IMR-90 (cell line): ENCODE results near the gene TUB. TPM values are rescaled to one million over a fixed set of nuclear protein-coding genes. Genes with fewer than 3 reads are reported as not detected.

Source experiments
- ATAC-seq: fragments of 200-7000 bp; cut with Tn5 transposase; 2 replicates; pipeline ENCODE4 v1.9.1; 2020; ENCODE audit warnings: low read depth, mild to moderate bottlenecking, moderate library complexity
- BruUV-seq: library from RNA; stranded (reverse); fragments of 400-500 nt; replicated peaks from 2 replicates; lab custom pipeline; 2021; lab: Mats Ljungman, UMichigan
- CTCF ChIA-PET: fragments of 300-600 bp; formaldehyde crosslinking; extraction: SDS; loops from one replicate; lab custom pipeline; 2021; ENCODE audit warnings: antibody characterized with exemption; lab: Yijun Ruan, JAX
- POLR2A ChIA-PET: fragments of 300-600 bp; sonication (Branson Sonifier 250); formaldehyde crosslinking; loops from one replicate; lab custom pipeline; 2022; ENCODE audit warnings: antibody characterized with exemption; ENCODE audit not compliant: unreplicated experiment; lab: Charles Lee
- DNase-seq: peaks from one replicate; pipeline ENCODE4 v3.0.0; 2013
- H2AFZ ChIP-seq: replicated peaks from 2 replicates; pipeline ENCODE3; 2013; ENCODE audit warnings: low read length, mild to moderate bottlenecking; ENCODE audit not compliant: poor library complexity
- H2AK5ac ChIP-seq: 2 replicates; pipeline ENCODE4 v1.6.1; 2013; ENCODE audit warnings: low read depth, low read length, inconsistent platforms
- H2AK9ac ChIP-seq: replicated peaks from 2 replicates; pipeline ENCODE3; 2013; ENCODE audit warnings: mild to moderate bottlenecking, low read depth, low read length, moderate library complexity; ENCODE audit not compliant: poor library complexity
- H2BK120ac ChIP-seq: 2 replicates; pipeline ENCODE4 v1.6.1; 2013; ENCODE audit warnings: low read depth, low read length, inconsistent platforms
- H2BK15ac ChIP-seq: 3 replicates; pipeline ENCODE4 v1.6.1; 2013; ENCODE audit warnings: low read depth, low read length, inconsistent platforms
- H2BK20ac ChIP-seq: 2 replicates; pipeline ENCODE4 v1.6.1; 2013; ENCODE audit warnings: low read depth, mild to moderate bottlenecking, inconsistent platforms, low read length, moderate library complexity
- H2BK5ac ChIP-seq: 2 replicates; pipeline ENCODE4 v1.6.1; 2013; ENCODE audit warnings: mild to moderate bottlenecking, low read depth, low read length, inconsistent platforms; ENCODE audit not compliant: poor library complexity, severe bottlenecking
- H3K14ac ChIP-seq: replicated peaks from 2 replicates; pipeline ENCODE4 v1.6.1; 2013; ENCODE audit warnings: low read depth, low read length, inconsistent platforms
- H3K18ac ChIP-seq: 2 replicates; pipeline ENCODE4 v1.6.1; 2013; ENCODE audit warnings: low read depth, low read length, control low read depth
- H3K23ac ChIP-seq: 2 replicates; pipeline ENCODE4 v1.6.1; 2013; ENCODE audit warnings: low read depth, low read length, inconsistent platforms
- H3K27ac ChIP-seq: 2 replicates; pipeline ENCODE4 v1.5.1; 2013; ENCODE audit warnings: mild to moderate bottlenecking, control low read depth, low read length; ENCODE audit not compliant: insufficient read depth
- H3K27me3 ChIP-seq: 2 replicates; pipeline ENCODE4 v1.6.1; 2013; ENCODE audit warnings: low read length; ENCODE audit not compliant: control insufficient read depth, insufficient read depth
- H3K36me3 ChIP-seq: 2 replicates; pipeline ENCODE4 v1.6.1; 2013; ENCODE audit warnings: low read length, mixed read lengths; ENCODE audit not compliant: control insufficient read depth, insufficient read depth
- H3K4ac ChIP-seq: 2 replicates; pipeline ENCODE4 v1.6.1; 2013; ENCODE audit warnings: low read depth, low read length, inconsistent platforms
- H3K4me1 ChIP-seq: 2 replicates; pipeline ENCODE4 v1.6.1; 2013; ENCODE audit warnings: low read length, mixed read lengths; ENCODE audit not compliant: control insufficient read depth, insufficient read depth
- H3K4me2 ChIP-seq: 2 replicates; pipeline ENCODE4 v1.6.1; 2013; ENCODE audit warnings: low read depth, mild to moderate bottlenecking, control low read depth, low read length, moderate library complexity
- H3K4me3 ChIP-seq: 2 replicates; pipeline ENCODE4 v1.5.1; 2013; ENCODE audit warnings: low read depth, mild to moderate bottlenecking, control low read depth, low read length, moderate library complexity; ENCODE audit not compliant: insufficient read depth
- H3K56ac ChIP-seq: 2 replicates; pipeline ENCODE4 v1.6.1; 2013; ENCODE audit warnings: low read length, inconsistent platforms; ENCODE audit not compliant: insufficient read depth; ENCODE audit errors: extremely low read depth
- H3K79me1 ChIP-seq, 2 experiments: 2 replicates each; pipeline ENCODE4 v1.6.1; 2013; ENCODE audit warnings: low read length in 2 of 2, inconsistent platforms in 1 of 2, low read depth in 1 of 2
- H3K9ac ChIP-seq: 2 replicates; pipeline ENCODE4 v1.6.1; 2013; ENCODE audit warnings: low read depth, low read length, control low read depth
- H3K9me1 ChIP-seq: 2 replicates; pipeline ENCODE4 v1.6.1; 2013; ENCODE audit warnings: low read length, inconsistent platforms; ENCODE audit not compliant: insufficient read depth
- H3K9me3 ChIP-seq: 2 replicates; pipeline ENCODE4 v1.6.1; 2013; ENCODE audit warnings: low read length; ENCODE audit not compliant: control insufficient read depth, insufficient read depth
- H4K20me1 ChIP-seq: 2 replicates; pipeline ENCODE4 v1.6.1; 2013; ENCODE audit warnings: low read length, inconsistent platforms; ENCODE audit not compliant: insufficient read depth
- H4K5ac ChIP-seq: 2 replicates; pipeline ENCODE4 v1.6.1; 2013; ENCODE audit warnings: mild to moderate bottlenecking, low read depth, low read length, control low read depth
- H4K8ac ChIP-seq, 2 experiments: 2 replicates each; pipeline ENCODE4 v1.6.1; 2013; ENCODE audit warnings: low read depth in 2 of 2, low read length in 2 of 2, control low read depth in 1 of 2, inconsistent platforms in 1 of 2
- H4K91ac ChIP-seq: 2 replicates; pipeline ENCODE4 v1.6.1; 2013; ENCODE audit warnings: low read depth, low read length, inconsistent platforms; ENCODE audit not compliant: insufficient read depth
- BHLHE40 ChIP-seq: fragments of 150-350 bp; IDR thresholded peaks from 2 replicates; pipeline ENCODE4 v1.6.1; 2016; ENCODE audit warnings: mild to moderate bottlenecking, low read depth, low read length
- CEBPB ChIP-seq: IDR thresholded peaks from 2 replicates; pipeline ENCODE4 v1.6.1; 2012; ENCODE audit warnings: low read depth, low read length, improper control_type of control experiment
- FOS ChIP-seq: fragments of 150-350 bp; IDR thresholded peaks from 2 replicates; pipeline ENCODE4 v1.6.1; 2016; ENCODE audit warnings: low read depth, low read length
- MAFK ChIP-seq: IDR thresholded peaks from 2 replicates; pipeline ENCODE4 v1.6.1; 2012; ENCODE audit warnings: low read depth, low read length, improper control_type of control experiment
- MAZ ChIP-seq: IDR thresholded peaks from 2 replicates; pipeline ENCODE4 v1.6.1; 2012; ENCODE audit warnings: low read depth, mild to moderate bottlenecking, low read length, improper control_type of control experiment, moderate library complexity, borderline replicate concordance
- MXI1 ChIP-seq: IDR thresholded peaks from 2 replicates; pipeline ENCODE4 v1.6.1; 2012; ENCODE audit warnings: low read depth, mild to moderate bottlenecking, low read length, moderate library complexity, borderline replicate concordance
- NFE2L2 ChIP-seq: fragments of 150-350 bp; IDR thresholded peaks from 2 replicates; pipeline ENCODE4 v1.6.1; 2016; ENCODE audit warnings: low read depth, mild to moderate bottlenecking, low read length
- POLR2A ChIP-seq: IDR thresholded peaks from 2 replicates; pipeline ENCODE4 v1.6.1; 2012; ENCODE audit warnings: mild to moderate bottlenecking, low read depth, low read length
- RAD21 ChIP-seq: IDR thresholded peaks from 2 replicates; pipeline ENCODE4 v1.6.1; 2012; ENCODE audit warnings: low read length, improper control_type of control experiment
- RCOR1 ChIP-seq: IDR thresholded peaks from 2 replicates; pipeline ENCODE4 v1.6.1; 2012; ENCODE audit warnings: mild to moderate bottlenecking, low read length, improper control_type of control experiment; ENCODE audit not compliant: insufficient replicate concordance
- USF2 ChIP-seq: fragments of 150-350 bp; IDR thresholded peaks from 2 replicates; pipeline ENCODE4 v1.6.1; 2017; ENCODE audit warnings: mild to moderate bottlenecking, antibody characterized with exemption, low read length, low read depth
- whole genome bisulfite sequencing, 2 experiments: methylation state at CpG; one replicate each; pipeline versions ENCODE4 v1.1.5 to v1.1.7; 2013; ENCODE audit warnings: missing lambda C conversion rate in 2 of 2; ENCODE audit not compliant: insufficient read length in 1 of 2; ENCODE audit errors: extremely low coverage in 2 of 2; 5-methylcytosine and 5-hydroxymethylcytosine counted together
- dilution Hi-C: fragments of 300-500 bp; cut with HindIII; formaldehyde crosslinking; loops from one replicate; pipeline ENCODE4 v1.14.3; 2018; ENCODE audit warnings: low sequenced_read_pairs; ENCODE audit not compliant: unreplicated experiment
- in situ Hi-C: fragments of 300-500 bp; cut with MboI; formaldehyde crosslinking; loops from 3 replicates; pipeline ENCODE4 v1.14.3; 2019; ENCODE audit warnings: low sequenced_read_pairs, inconsistent platforms, mixed read lengths
- intact Hi-C: fragments of 100-400 bp; cut with micrococcal nuclease; formaldehyde crosslinking; loops from 2 replicates; pipeline ENCODE4 v1.10.0; 2022
- polyA plus RNA-seq, 3 experiments: library from polyadenylated mRNA; depleted of rRNA; stranded (reverse); fragments of >200 nt; gene quantifications; 2 replicates each; pipeline ENCODE4 v1.2.3, GENCODE V29; 2012; ENCODE audit warnings: low replicate concordance in 1 of 3
- total RNA-seq: library from RNA; depleted of rRNA; stranded (reverse); fragments of >200 nt; gene quantifications from 2 replicates; pipeline ENCODE4 v1.2.3, GENCODE V29; 2012

Gene TUB
- total and polyA plus RNA-seq, 2 of the 4 experiments (the other 2 are of a cell fraction): 11.8 to 12.9 TPM

GRCh38 chr11:8105666-8106065 is 24.7 kb downstream of the TUB start:
- Histone ChIP-seq H3K9me3 (no peaks in the 10 kb centered on the region), H3K36me3 (peaks cover 12% of the 10 kb centered on the region), H3K4me1 (peaks cover 3% of the 10 kb centered on the region; the same call in 1 of the 2 replicates), H3K9me1 (peaks cover 4% of the 10 kb centered on the region; the same call in 1 of the 2 replicates), H2AK9ac (no peak overlapping the region), H2AFZ (no peak overlapping the region), H3K27ac (no peak overlapping the region), H4K91ac (no peak overlapping the region), H3K79me1 (no peaks in the 10 kb centered on the region), H2AK5ac (no peak overlapping the region), H3K27me3 (no peaks in the 10 kb centered on the region), H3K14ac (no peak overlapping the region), H3K9ac (no peak overlapping the region), H2BK20ac (no peak overlapping the region), H3K18ac (no peak overlapping the region), H2BK5ac (no peak overlapping the region), H4K20me1 (no peaks in the 10 kb centered on the region), H3K4ac (no peak overlapping the region), H3K23ac (no peak overlapping the region), H3K4me2 (no peak overlapping the region), H3K4me3 (no peak overlapping the region), H3K56ac (no peak overlapping the region), H2BK120ac (no peak overlapping the region), H2BK15ac (no peak overlapping the region), H4K5ac (no peak overlapping the region), H4K8ac (no peak overlapping the region)
- WGBS, 2 experiments: no CpG with 5 or more reads among the region's 3 CpGs
- ATAC-seq (peak; percentile 83), DNase-seq (peak; percentile 27)
- dilution Hi-C loops: no loop called here
- intact Hi-C loops: no loop called here
- POLR2A ChIA-PET: no interaction called here
- CTCF ChIA-PET: interaction anchor here (0.6 to 1.1 kb wide), 3 partner anchors 10 to 13 kb away, joined by 3 read pairs; no protein-coding TSS in a partner anchor
- in situ Hi-C loops: no loop called here
- TF ChIP-seq USF2: no peak
- TF ChIP-seq RAD21: no peak
- TF ChIP-seq NFE2L2: no peak
- no peak for TF ChIP-seq CEBPB
- TF ChIP-seq MAZ: no peak
- TF ChIP-seq FOS: no peak
- no peak for TF ChIP-seq POLR2A
- no peak for TF ChIP-seq BHLHE40
- TF ChIP-seq RCOR1: no peak
- no peak for TF ChIP-seq MXI1
- TF ChIP-seq MAFK: no peak
- BruUV-seq: no TSS peak
